COLO668 (cell line): ENCODE results near the gene ATP1A2.
"Not testable (repeated sequence)": the region's sequence is repeated elsewhere in the genome, so short reads cannot be mapped to it uniquely, and the experiment has no call there.

ENCODE experiments used
- DNase-seq: peaks from one replicate; lab custom pipeline; 2025; ENCODE audit not compliant: unreplicated experiment; lab: John Stamatoyannopoulos, UW

The ATP1A2 gene

GRCh38 chr1:160099716-160100375 is 15.7 kb upstream of the ATP1A2 start:
- DNase-seq: no peak

GRCh38 chr1:160101037-160101716 is 14.4 kb upstream of the ATP1A2 start:
- DNase-seq: peak; percentile 67

GRCh38 chr1:160101717-160102522 is 13.6 kb upstream of the ATP1A2 start:
- no peak for DNase-seq

- no peak for DNase-seq
Observed at GRCh38 chr1:160103658-160104408, 11.7 kb upstream of the ATP1A2 start.

GRCh38 chr1:160104486-160104885 is 11.1 kb upstream of the ATP1A2 start:
- DNase-seq: no peak

- DNase-seq: no peak
Observed at GRCh38 chr1:160105155-160105554, 10.4 kb upstream of the ATP1A2 start.

GRCh38 chr1:160107512-160107911 is 8.0 kb upstream of the ATP1A2 start:
- no peak for DNase-seq

- DNase-seq: no peak
Observed at GRCh38 chr1:160108888-160109662, 6.5 kb upstream of the ATP1A2 start.

GRCh38 chr1:160109686-160110085 is 5.9 kb upstream of the ATP1A2 start:
- no peak for DNase-seq

- DNase-seq: not testable (repeated sequence)
Observed at GRCh38 chr1:160111462-160111861, 4.1 kb upstream of the ATP1A2 start.

GRCh38 chr1:160112357-160112756 is 3.2 kb upstream of the ATP1A2 start:
- DNase-seq: no peak

GRCh38 chr1:160113407-160113806 is 2.2 kb upstream of the ATP1A2 start:
- no peak for DNase-seq

GRCh38 chr1:160114085-160114484 is 1.5 kb upstream of the ATP1A2 start:
- no peak for DNase-seq

GRCh38 chr1:160116283-160117147 is 956 bp downstream of the ATP1A2 start:
- DNase-seq: no peak

GRCh38 chr1:160117300-160117699 is 1.7 kb downstream of the ATP1A2 start:
- no peak for DNase-seq

GRCh38 chr1:160117709-160118183 is 2.2 kb downstream of the ATP1A2 start:
- no peak for DNase-seq

- no peak for DNase-seq
Observed at GRCh38 chr1:160118928-160119327, 3.4 kb downstream of the ATP1A2 start.

- no peak for DNase-seq
Observed at GRCh38 chr1:160120797-160121196, 5.2 kb downstream of the ATP1A2 start.

GRCh38 chr1:160121388-160121787 is 5.8 kb downstream of the ATP1A2 start:
- no peak for DNase-seq
